Measurements from ENCODE around the gene LRCOL1.

LRCOL1 gene

DNA sequence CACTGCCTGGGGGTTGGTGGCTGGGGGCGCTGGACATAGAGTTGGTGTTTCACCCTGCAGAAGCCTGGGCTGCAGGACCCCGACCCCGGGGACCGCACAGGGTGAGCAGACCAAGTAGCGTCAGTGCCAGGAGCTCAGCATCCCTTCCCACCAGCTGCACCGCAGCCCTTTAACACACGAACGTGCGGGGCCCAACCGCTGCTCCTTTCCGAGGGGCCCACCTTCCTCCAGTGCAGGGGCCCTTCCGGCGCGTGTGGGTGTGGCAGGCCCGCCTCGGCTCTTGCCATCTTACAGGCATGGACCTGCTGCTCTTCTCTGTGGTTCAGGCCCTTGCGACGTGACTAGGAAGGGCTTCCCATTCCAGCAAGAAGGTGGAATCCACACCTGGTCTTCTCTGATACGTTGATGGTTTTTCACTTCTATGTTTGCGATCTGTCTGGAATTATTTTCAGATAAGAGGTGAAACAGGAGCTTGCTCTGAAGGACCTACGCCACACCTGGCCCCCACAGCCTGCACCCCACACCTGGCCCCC lies 47.8 kb downstream of the LRCOL1 start:
- no peak for DNase-seq (ENCODE audit: low spot score)

- DNase-seq (ENCODE audit: low spot score), result peak; percentile 66
Measured at GRCh38 chr12:132561427-132562156, 48.8 kb downstream of the LRCOL1 start.

GRCh38 chr12:132560614-132561426 lies 49.6 kb downstream of the LRCOL1 start:
- DNase-seq (ENCODE audit: low spot score), result peak; percentile 84

DNA sequence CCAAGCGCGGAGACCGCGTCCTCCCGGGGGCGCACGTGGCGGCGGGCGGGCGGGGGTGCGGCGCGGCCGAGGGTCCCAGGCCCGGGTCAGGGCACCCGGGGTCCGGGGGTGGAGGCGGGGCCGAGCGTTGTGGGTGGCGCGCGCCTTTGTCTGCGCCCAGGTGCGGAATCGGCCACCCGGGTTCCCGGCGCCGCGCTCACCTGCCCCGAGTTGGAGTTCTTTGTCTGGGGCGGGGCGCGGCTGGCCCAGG lies 50.1 kb downstream of the LRCOL1 start:
- no peak for DNase-seq (ENCODE audit: low spot score)

DNA sequence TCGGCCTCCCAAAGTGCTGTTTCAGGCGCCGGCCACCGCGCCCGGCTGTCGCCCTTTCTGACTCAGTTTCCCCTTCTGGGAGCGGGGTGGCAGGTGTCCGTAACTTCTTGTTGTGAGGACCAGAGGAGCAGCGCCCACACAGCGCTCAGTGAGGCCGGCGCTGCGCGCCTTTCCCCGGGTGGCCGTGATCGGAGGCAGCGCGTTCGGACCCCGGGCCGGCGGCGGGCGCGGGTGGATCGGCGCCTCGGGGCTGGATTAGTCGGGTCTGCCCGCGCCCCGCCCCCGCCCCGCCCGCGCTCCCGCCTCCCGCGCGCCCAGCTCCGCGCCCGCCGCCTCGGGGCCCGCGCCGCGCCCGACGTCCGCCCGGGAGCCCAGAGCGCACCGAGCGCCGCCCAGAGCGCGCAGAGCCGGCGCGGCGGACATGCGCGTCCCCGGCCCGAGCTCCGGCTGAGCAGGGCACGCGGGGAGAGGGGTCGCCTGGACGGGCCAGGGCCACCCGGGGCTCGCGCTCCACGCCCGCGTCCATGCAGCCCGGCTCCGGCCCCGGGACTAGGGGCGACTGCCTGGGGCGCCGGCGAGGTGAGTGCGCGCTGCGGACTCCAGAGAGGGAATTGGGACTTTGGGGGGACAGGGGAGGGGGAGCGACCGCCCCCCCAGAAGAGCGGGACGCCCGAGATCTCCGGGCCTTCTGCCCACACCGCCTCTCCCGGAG lies 50.6 kb downstream of the LRCOL1 start:
- peak; percentile 95 for DNase-seq (ENCODE audit: low spot score)

DNA sequence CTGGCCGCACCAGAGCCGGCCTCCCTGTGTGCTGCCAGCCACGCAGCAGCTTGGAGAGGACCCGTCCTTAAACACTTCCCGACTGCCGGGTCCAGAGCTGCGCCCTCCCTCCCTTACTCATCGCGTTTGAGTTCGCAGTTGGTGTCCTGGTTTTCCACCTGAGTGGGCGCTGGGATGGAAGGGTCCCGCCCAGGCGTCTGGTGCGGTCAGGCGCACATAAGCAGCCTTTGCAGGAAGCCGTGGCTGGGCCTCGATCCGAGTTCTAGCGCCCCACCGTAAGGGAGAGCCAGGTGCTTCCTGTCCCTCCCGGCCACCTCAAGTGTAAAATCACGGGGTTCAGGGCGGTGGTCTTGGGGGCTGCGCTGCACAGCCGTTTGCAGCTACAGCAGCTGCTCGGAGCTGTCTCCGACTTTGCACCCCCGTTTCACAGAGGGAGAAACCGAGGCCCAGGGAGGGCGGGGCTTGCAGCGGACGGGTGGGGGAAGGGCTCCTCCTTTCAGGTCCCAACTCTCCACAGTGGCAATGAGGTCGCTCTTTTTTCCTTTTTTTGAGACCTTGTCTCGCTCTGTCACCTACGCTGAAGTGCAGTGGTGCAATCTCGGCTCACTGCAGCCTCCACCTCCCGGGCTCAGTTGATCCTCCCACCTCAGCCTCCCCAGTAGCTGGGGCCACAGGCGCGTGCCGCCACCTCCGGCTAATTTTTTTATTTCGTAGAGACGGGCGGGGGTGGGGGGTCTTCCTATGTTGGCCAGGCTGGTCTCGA lies 51.3 kb downstream of the LRCOL1 start:
- DNase-seq (ENCODE audit: low spot score), result no peak

GRCh38 chr12:132558042-132558856 lies 52.1 kb downstream of the LRCOL1 start:
- DNase-seq (ENCODE audit: low spot score), result no peak

DNA sequence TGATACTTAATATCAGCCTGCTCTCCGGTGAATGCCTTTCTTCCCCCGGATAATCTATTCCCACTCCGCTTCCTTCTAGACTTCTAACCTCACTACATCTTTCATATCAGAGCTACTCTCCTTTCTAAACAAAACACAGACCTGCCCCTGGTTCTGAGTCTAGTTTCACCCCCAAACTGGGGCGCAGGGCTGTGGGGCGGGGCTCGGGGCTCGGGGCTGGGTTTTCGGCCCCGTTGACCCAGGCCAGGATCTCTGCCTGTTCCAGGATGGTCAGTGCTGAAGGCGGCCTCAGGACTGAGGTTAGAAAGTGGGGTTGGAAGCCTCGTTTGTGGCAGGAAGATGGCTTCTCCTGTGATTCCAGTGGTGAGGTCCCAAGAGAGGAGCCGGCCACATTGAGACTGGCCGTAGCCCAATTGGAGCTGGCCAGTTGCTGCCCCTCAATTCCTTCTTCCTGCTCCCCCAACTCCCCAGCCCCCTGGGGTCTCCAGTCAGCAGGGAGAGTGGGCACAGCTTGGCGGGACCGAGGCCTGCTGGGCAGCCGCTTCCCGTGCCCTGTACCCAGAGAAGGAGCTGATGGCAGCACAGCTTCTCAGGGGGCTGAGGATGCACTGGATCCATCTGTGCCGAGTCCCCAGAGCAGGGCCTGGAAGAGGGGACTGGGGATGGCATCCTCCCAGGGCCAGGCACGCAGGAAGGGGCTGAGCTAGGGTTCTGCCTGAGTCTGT lies 52.9 kb downstream of the LRCOL1 start:
- DNase-seq (ENCODE audit: low spot score), result no peak

DNA sequence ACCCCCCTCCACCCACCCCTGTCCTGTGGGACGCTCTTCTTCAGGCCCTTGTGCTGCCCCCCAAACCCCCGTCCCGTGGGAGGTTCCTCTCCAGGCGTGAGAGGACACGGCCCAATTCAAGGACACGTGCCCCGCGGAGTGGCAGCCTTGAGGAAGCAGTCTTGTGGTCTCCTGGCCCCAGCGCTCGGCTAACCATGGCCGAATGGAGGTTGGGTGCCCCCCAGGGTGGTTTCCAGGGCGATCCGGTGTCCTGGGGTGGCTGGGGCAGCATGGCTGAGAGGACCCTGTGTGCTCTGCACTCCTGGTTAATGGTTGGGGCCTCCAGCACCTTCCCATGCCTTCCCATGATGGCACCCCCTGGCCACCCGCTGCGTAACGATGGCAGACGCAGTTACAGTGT lies 53.6 kb downstream of the LRCOL1 start:
- no peak for DNase-seq (ENCODE audit: low spot score)

DNA sequence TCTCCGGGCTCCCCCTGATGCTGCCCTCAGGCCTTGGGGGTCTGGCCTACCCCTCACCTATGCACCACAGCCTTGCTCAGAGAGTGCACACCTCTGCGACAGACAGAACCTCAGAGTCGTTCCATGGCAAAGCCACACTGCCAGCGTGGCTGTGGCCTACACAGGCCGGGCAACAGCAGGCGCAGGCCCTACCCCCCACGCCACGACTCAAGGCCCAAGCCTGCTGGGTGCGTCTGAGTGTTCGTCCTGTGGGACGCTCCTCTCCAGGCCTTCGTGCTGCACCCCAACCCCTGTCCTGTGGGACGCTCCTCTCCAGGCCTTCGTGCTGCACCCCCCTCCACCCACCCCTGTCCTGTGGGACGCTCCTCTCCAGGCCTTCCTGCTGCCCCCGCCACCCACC lies 54.2 kb downstream of the LRCOL1 start:
- DNase-seq (ENCODE audit: low spot score), result no peak

GRCh38 chr12:132555686-132556085 lies 54.7 kb downstream of the LRCOL1 start:
- no peak for DNase-seq (ENCODE audit: low spot score)

GRCh38 chr12:132554845-132555630 lies 55.3 kb downstream of the LRCOL1 start:
- DNase-seq (ENCODE audit: low spot score), result no peak

Data from AG08396 (cell line).